Measurements from ENCODE around the gene PLEKHO2. TPM values are rescaled to one million over a fixed set of nuclear protein-coding genes. Genes with fewer than 3 reads are reported as not detected.

The PLEKHO2 gene
- total and polyA plus RNA-seq, 2 of the 8 experiments (the other 6 are each of a cell fraction or from before 2014, with no cell fraction given), result 16.9 to 20.1 TPM

DNA sequence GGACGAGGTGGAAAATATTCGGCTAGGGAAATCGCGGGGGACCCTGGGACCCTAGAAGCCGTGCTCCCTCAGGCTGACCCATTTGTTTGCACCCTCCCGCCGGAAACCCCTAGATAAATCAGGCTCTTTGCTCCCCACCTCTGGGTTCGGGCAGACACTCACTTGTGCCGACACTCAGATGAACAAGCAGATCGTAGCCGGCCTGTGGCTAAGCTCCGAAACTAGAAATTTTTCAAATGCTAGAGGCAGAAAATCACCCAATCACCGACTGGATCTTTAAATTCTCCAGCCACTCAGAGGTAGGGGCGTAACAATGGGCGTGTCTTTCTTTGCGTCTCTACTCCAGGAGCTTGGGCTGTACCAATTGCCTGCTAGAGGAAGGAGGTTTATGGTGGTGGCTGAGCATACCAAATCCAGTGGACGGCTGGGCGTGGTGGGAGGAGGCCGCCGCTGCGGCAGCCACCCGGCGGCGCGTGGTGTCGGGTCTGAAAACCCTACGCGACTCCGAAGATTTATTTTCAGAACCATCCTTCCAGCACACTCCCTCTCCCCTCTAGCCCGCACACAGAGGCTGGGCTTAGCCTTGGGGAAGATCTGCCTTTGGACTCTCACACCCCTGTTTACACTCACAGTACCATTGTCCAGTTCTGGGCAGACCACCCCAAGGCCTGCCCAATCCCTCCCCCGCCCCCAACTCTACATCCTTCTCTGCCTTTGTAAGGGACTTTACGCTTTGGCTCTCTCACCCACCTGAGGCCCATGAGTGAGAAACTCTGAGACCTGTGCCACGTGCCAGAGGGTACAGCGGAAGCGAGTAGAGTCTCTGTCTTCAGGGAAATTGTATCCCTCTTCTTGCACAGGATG is 16.1 kb upstream of the PLEKHO2 start, which contains the start of gene PIF1:
Gene PIF1, minus strand, starts transcription at position 217 of the 864 bp plus-strand sequence. CDS start 1,312 bp downstream, outside the sequence.
- H3K14ac ChIP-seq (ENCODE audit: insufficient read length), result no peak within 1 kb of the TSS
- H4K20me1 ChIP-seq (replicated peaks in 1 of 2; ENCODE audit: control insufficient read depth in 1 of 2, insufficient read depth in 2 of 2, low read length in 2 of 2), result peaks cover 4 to 12% of the 10 kb centered on the region in 2 experiments
- H3K27ac ChIP-seq (ENCODE audit: low read depth, low read length), result peak within 1 kb of the TSS; percentile 92
- H2AK5ac ChIP-seq (ENCODE audit: low read depth, low read length), result peak within 1 kb of the TSS; percentile 93; the same call in 1 of the 2 replicates
- H4K91ac ChIP-seq (replicated peaks; ENCODE audit: insufficient read length, low read length), result peak within 1 kb of the TSS; percentile 92
- H2BK20ac ChIP-seq (ENCODE audit: low read length), result peak within 1 kb of the TSS; percentile 29
- H3K9ac ChIP-seq (replicated peaks in 1 of 4; ENCODE audit: extremely low read depth in 1 of 4, low read depth in 3 of 4, low read length in 3 of 4), result peak within 1 kb of the TSS; percentile 55 to 97 (median 76)
- H3K79me1 ChIP-seq (ENCODE audit: low read depth, low read length), result peaks cover 9% of the 10 kb centered on the region; the same call in 1 of the 2 replicates
- peak within 1 kb of the TSS; percentile 96 for H3K4ac ChIP-seq (replicated peaks; ENCODE audit: insufficient read length, low read depth, low read length)
- peak within 1 kb of the TSS; percentile 69 to 98 for H3K4me2 ChIP-seq (ENCODE audit: insufficient read depth in 1 of 2, low read depth in 2 of 2, low read length in 2 of 2)
- 3% methylated on average over 35 of the region's 35 CpGs; no CpG with 5 or more reads in 1 of the 2 experiments for whole genome bisulfite sequencing, 2 experiments (ENCODE audit: extremely low coverage in 1 of 2, insufficient coverage in 1 of 2, insufficient read length in 1 of 2, insufficient replicate concordance in 2 of 2, low coverage in 1 of 2, low lambda C conversion rate in 2 of 2, missing lambda C conversion rate in 1 of 2)
- H3K79me2 ChIP-seq (ENCODE audit: control insufficient read depth in 1 of 2, insufficient read depth in 2 of 2, low read length in 2 of 2), result peaks cover 0 to 36% of the 10 kb centered on the region in 2 experiments; a peak in 3 of 4 replicates
- H2BK5ac ChIP-seq (ENCODE audit: low read depth, low read length), result peak within 1 kb of the TSS; percentile 97
- peak within 1 kb of the TSS; percentile 84; the same call in 1 of the 2 replicates for H2BK15ac ChIP-seq (ENCODE audit: low read length)
- peak within 1 kb of the TSS; percentile 29 for H2BK120ac ChIP-seq (replicated peaks; ENCODE audit: low read depth, low read length)
- H3K4me1 ChIP-seq (replicated peaks in 1 of 4; ENCODE audit: control insufficient read depth in 3 of 4, insufficient read depth in 4 of 4, low read length in 3 of 4), result peaks cover 2 to 9% (median 5%) of the 10 kb centered on the region in 4 experiments; a peak in 6 of 7 replicates
- peaks cover 5 to 27% (median 15%) of the 10 kb centered on the region in 4 experiments for H3K36me3 ChIP-seq (ENCODE audit: control insufficient read depth in 2 of 4, insufficient read depth in 4 of 4, low read length in 3 of 4)
- peak within 1 kb of the TSS; percentile 86 for H2BK12ac ChIP-seq (ENCODE audit: low read depth, low read length)
- H3K18ac ChIP-seq (ENCODE audit: extremely low read depth, low read length), result peak within 1 kb of the TSS; percentile 94
- no peak within 1 kb of the TSS for H3K23ac ChIP-seq (ENCODE audit: insufficient read length)
- CTCF ChIA-PET (ENCODE audit: partially characterized antibody), result interaction anchor here (0.7 to 2.0 kb wide), 6 partner anchors 10 to 75 kb away, joined by 3 to 10 read pairs (median 4); no protein-coding TSS in a partner anchor
- peaks cover 10% of the 10 kb centered on the region; the same call in 1 of the 2 replicates for H3K23me2 ChIP-seq (ENCODE audit: low read depth, low read length)
- peak within 1 kb of the TSS; percentile 86 for H4K5ac ChIP-seq (ENCODE audit: insufficient read length, low read depth, low read length)
- peak within 1 kb of the TSS; percentile 85 to 93 (median 88) for H3K4me3 ChIP-seq (ENCODE audit: extremely low read depth in 1 of 4, insufficient read depth in 2 of 4, low read depth in 3 of 4, low read length in 4 of 4)
- peak within 1 kb of the TSS; percentile 75 for H3K56ac ChIP-seq (replicated peaks; ENCODE audit: insufficient read length, low read depth, low read length)
- H2AFZ ChIP-seq (ENCODE audit: low read length), result peak within 1 kb of the TSS; percentile 20; the same call in 1 of the 2 replicates
- POLR2A ChIA-PET (ENCODE audit: partially characterized antibody), result interaction anchor here (0.7 to 17.0 kb wide), 29 partner anchors 10 to 139 kb away, joined by 3 to 381 read pairs (median 4); no protein-coding TSS in a partner anchor
- peak; percentile 85 to 87 for DNase-seq (ENCODE audit: low read depth in 1 of 2, low spot score in 2 of 2)
- FAIRE-seq, result peak; percentile 87
- H3K9me3 ChIP-seq (ENCODE audit: insufficient read depth in 2 of 2, low read depth in 1 of 2, low read length in 1 of 2), result no peaks in the 10 kb centered on the region
- peak within 1 kb of the TSS; percentile 93 for H4K8ac ChIP-seq (ENCODE audit: extremely low read depth, insufficient read depth, low read length)
- H3K27me3 ChIP-seq (replicated peaks in 1 of 4; ENCODE audit: control insufficient read depth in 3 of 4, extremely low read depth in 1 of 4, insufficient read depth in 3 of 4, low read length in 3 of 4), result no peaks in the 10 kb centered on the region
- peak; percentile 68; the same call in 1 of the 2 replicates for TF ChIP-seq RBBP5 (IDR thresholded peaks at IDR 0.05; ENCODE audit: borderline replicate concordance, low read depth, low read length)
- no peak for TF ChIP-seq CHD2 (IDR thresholded peaks at IDR 0.05; ENCODE audit: low read length)
- TF ChIP-seq YY1 (IDR thresholded peaks at IDR 0.05; ENCODE audit: low read depth, low read length), result peak; percentile 54; the same call in 1 of the 2 replicates
- peak; percentile 65 for TF ChIP-seq SP4 (IDR thresholded peaks at IDR 0.05; ENCODE audit: low read length)
- no peak for TF ChIP-seq RXRA (IDR thresholded peaks at IDR 0.05; ENCODE audit: insufficient read depth, low read depth, low read length)
- no peak for TF ChIP-seq CBX5 (IDR thresholded peaks at IDR 0.05; ENCODE audit: low read depth, low read length)
- TF ChIP-seq CREB1 (IDR thresholded peaks at IDR 0.05), result 0 out of 2 replicates have a peak, but pooled peaks have one; percentile 19
- no peak for TF ChIP-seq BRCA1 (IDR thresholded peaks at IDR 0.05; ENCODE audit: low read depth, low read length)
- TF ChIP-seq KDM4A (IDR thresholded peaks at IDR 0.05; ENCODE audit: low read depth, low read length, severe bottlenecking), result peak; percentile 50
- no peak for TF ChIP-seq GABPA (IDR thresholded peaks at IDR 0.05; ENCODE audit: borderline replicate concordance, insufficient read depth, low read length)

Measured in H1 (cell line).